COLO668 (cell line): ENCODE results near the gene GPSM1.

ENCODE experiments used
- DNase-seq: peaks from one replicate; lab custom pipeline; 2025; ENCODE audit not compliant: unreplicated experiment; lab: John Stamatoyannopoulos, UW

GPSM1 gene

GRCh38 chr9:136291306-136292025 is 35.9 kb upstream of the GPSM1 start:
- no peak for DNase-seq

DNA sequence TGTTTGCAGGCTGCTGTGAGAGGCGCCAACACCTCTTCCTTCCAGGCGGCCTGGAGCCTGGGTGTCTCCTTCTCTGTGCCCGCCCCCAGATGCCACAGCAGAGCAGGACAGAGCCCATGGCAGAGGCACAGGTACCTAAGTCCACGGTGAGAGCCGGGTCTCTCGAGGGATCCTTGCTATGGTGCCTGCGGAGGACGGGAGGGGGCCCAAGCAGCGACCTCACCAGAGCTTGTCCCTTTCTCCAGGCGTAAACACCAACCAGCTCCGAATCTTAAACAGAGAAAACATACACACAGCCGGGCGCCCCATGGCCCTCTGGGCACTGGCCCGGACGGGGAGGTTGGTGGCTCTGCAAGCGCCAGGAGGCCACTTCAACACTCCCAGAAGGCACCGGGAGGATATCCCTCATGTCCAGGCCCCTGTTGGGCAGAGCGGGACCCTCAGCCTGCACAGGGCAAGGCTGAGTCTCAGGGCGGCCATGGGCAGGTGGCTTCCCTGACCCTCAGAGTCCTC is 35.3 kb upstream of the GPSM1 start:
- DNase-seq, result no peak

DNA sequence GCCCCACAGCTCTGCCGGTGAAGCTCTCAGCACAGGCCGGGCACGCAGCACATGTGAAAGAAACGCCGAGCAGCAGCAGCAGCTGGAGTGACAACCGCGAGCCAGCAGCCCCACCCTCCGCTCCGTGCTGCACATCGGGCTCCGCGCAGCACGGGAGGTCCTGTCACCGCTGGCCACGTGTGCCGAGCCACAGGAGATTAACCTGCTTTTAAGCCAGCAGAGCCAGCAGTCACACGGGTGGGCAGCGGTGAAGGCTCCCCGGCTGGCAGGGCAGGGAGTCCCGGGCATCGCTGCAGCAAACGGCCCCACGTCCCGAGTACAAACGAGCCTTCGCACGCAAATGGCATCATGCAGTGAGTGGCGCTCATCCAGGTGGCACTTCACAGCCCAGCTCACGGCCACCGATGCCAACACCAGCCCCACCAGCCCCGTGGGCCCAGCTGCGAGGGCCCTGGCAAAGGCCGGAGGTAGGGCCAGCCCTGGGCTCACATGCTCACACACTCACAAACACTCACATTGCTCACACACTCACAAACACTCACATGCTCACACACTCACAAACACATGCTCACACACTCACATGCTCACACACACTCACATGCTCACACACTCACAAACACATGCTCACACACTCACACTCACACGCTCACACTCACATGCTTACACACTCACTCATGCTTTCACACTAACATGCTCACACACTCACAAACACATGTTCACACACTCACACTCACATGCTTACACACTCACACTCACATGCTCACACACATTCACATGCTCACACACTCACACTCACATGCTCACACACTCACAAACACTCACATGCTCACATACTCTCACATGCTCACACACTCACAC is 34.5 kb upstream of the GPSM1 start:
- DNase-seq, result peak; percentile 77

DNA sequence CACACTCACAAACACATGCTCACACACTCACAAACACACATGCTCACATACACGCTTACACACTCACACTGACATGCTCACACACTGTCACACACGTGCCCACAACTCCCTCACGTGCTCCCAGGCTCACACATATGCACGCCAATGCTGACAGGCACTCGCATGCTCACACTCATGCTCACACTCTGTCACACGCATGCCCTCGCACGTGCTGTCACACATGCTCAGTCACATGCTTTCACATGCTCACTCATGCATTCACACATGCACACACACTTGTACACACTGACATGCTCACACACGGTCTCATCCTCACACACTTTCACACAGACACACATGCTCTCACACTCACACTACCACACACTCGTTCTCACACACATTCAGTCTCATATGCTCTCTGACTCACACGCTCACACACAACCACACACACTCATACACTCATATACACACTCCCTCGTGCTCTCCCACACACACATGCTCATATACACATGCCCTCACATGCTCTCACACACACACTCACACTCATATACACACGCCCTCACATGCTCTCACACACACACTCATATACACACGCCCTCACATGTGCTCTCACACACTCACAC is 33.8 kb upstream of the GPSM1 start:
- no peak for DNase-seq

- DNase-seq, result no peak
Observed at GRCh38 chr9:136294437-136294836, 32.9 kb upstream of the GPSM1 start.

GRCh38 chr9:136295055-136295454 is 32.3 kb upstream of the GPSM1 start:
- no peak for DNase-seq

DNA sequence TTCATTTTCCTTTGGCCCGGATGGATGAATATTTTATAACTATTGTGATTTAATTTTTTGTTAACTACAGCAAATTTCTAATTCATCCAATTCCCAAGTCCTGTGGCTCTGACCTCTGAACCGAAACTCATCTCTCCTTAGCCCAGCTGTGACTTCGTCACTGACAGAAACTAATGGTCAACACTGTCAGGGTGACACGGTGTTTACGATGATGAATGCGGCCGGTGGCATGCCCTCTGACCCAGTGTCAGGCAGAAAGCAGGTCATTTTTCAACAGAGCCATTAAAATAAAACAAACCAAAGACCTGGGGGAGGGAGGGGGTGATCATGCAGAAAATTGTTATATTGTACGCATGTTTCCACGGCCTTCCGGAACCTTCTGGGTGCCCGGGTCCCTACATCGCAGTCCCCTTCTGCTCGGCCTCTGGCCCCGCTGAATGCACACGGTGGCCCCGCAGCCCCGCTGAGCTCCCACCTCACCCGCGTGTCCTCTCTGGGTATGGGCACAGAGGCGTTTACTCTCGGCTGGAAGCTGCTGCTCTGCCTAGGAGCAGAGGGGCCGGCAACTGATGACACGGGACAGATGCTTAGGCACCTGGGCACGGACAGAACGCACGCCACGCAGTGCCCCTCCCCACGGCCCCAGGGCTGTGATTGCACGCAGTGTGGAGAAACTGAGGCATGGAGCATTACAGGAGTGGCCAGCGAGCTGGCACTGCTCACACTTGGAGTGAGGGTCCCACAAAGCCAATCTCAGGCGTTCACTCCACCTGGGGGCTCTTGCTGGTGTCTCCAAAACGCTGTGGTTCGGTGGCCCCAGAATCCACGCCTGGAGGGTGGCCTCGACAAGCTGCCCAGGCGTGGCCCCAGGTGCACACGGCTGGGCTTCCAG is 31.6 kb upstream of the GPSM1 start:
- DNase-seq, result no peak

GRCh38 chr9:136296434-136297015 is 30.8 kb upstream of the GPSM1 start:
- DNase-seq, result no peak

- DNase-seq, result peak; percentile 79
Observed at GRCh38 chr9:136297016-136297691, 30.2 kb upstream of the GPSM1 start.

- DNase-seq, result peak; percentile 24
Observed at GRCh38 chr9:136297766-136298735, 29.3 kb upstream of the GPSM1 start.

GRCh38 chr9:136299116-136299515 is 28.2 kb upstream of the GPSM1 start:
- no peak for DNase-seq

GRCh38 chr9:136299541-136299940 is 27.8 kb upstream of the GPSM1 start:
- DNase-seq, result no peak

- DNase-seq, result no peak
Observed at GRCh38 chr9:136300016-136300545, 27.3 kb upstream of the GPSM1 start.

- DNase-seq, result no peak
Observed at GRCh38 chr9:136300866-136301265, 26.5 kb upstream of the GPSM1 start.

- no peak for DNase-seq
Observed at GRCh38 chr9:136302527-136302926, 24.8 kb upstream of the GPSM1 start.

DNA sequence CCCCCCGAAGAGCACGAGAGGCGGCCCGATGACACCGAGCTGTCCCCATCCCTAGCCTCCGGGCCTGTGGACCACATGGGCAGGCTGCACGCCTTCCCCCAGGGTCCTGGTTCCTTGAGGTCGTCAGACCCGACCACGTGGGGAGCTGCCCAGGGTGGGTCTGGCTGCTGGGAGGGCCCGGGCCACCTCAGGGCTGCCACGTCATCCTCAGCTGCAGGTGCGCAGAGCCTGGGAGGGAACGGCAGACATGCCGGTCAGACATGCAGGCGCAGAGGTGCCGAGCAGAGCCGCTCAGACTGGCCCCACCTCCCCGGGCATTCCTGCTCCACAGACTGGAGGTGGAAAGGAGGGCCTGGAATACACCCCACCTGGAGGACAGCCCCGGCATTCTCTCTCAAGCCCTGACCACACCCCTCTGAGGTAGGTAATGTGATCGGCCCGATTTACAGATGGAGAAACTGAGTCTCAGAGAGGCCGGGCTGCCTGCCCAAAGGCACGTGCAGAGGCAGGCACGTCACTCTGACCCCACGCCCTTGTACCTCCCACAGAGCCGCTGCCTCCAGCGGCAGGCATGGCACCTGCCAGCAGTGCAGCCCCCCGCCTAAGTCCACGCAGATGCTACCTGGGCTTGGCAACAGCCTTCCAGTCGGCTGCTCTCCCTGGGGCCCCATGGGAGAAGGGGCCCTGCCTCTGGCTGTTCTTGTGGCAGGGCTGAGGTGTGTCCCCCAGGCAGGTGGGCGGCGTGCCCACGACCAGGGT is 24.1 kb upstream of the GPSM1 start:
- DNase-seq, result no peak

DNA sequence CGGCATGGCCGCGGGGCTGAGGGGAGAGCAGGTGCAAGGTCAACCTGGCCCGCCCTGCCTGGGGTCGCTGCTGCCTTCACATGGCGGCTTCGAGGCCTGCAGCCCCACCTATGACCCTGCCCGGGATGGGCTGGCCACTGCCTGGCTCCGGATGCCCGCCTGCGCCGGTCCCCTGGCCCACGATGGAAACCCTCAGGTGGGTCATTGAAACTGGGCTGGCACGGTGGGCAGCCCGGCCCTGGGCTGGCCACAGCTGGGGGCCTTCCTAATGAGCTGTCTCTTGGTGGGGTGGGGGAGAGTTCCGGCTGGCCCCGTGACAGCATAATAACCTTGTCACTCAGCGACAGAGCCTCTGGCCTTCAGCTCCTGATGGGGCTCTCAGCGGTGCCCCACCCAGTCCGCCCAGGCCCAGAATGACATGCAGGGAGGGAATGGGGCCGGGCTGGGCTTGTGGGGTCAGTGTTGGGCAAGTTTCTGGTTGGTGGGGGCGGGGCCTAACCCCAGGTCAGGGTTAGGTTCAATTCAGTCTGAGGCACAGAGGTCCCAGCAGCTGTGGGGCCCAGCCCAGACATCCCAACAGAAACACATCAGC is 23.4 kb upstream of the GPSM1 start, which contains the start of gene CCDC187:
Gene CCDC187, minus strand, starts transcription at position 270 of the 592 bp plus-strand sequence. Its CDS starts 264 bp downstream, at position 6.
- DNase-seq, result no peak
